ENCODE measurements around the gene HES1.

Gene HES1

DNA sequence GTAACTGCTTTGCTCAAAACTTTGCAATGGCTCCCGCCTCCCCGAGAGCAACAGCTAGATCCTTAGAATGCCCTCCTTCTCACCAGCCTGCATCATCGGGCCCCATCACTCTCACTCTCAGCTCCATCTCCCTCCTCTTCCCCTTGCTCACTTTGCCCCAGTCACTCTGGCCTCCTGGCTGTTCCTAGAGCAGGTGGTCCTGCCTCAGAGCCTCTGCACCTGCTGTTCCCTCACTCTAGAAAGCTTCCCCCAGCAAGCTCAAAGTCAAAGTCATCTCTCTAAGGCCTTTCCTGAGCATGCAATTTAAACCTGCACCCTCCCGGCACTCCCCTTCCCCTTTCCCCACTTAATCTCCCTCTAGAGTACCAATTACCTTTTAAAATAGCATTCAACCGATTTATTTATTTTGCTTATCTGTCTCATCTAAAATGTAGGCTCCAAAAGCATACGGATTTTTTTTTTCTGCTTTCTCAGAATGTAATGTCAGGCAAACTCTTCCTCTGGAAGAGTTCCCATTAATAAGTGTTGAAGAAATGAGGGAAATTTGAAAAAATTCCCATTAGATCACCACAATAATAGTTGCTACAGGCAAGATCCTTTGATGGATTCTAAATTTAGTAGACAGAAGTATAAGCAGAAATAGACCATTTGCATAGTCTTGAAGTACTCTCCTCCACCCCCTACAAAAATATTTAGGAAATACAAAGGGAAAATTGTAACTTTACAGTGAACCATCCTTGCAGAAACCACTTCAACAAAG, 15.9 kb upstream of the HES1 start:
- TF ChIP-seq, protein P1, sequence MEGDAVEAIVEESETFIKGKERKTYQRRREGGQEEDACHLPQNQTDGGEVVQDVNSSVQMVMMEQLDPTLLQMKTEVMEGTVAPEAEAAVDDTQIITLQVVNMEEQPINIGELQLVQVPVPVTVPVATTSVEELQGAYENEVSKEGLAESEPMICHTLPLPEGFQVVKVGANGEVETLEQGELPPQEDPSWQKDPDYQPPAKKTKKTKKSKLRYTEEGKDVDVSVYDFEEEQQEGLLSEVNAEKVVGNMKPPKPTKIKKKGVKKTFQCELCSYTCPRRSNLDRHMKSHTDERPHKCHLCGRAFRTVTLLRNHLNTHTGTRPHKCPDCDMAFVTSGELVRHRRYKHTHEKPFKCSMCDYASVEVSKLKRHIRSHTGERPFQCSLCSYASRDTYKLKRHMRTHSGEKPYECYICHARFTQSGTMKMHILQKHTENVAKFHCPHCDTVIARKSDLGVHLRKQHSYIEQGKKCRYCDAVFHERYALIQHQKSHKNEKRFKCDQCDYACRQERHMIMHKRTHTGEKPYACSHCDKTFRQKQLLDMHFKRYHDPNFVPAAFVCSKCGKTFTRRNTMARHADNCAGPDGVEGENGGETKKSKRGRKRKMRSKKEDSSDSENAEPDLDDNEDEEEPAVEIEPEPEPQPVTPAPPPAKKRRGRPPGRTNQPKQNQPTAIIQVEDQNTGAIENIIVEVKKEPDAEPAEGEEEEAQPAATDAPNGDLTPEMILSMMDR (conservative IDR thresholded peaks at IDR 0.05; ENCODE audit: control insufficient read depth, insufficient read depth, low read depth, low read length) = no peak
- H3K4me3 ChIP-seq (ENCODE audit: control insufficient read depth, low read depth, low read length) = no peak overlapping the region
- DNase-seq (ENCODE audit: low read depth) = no peak

DNA sequence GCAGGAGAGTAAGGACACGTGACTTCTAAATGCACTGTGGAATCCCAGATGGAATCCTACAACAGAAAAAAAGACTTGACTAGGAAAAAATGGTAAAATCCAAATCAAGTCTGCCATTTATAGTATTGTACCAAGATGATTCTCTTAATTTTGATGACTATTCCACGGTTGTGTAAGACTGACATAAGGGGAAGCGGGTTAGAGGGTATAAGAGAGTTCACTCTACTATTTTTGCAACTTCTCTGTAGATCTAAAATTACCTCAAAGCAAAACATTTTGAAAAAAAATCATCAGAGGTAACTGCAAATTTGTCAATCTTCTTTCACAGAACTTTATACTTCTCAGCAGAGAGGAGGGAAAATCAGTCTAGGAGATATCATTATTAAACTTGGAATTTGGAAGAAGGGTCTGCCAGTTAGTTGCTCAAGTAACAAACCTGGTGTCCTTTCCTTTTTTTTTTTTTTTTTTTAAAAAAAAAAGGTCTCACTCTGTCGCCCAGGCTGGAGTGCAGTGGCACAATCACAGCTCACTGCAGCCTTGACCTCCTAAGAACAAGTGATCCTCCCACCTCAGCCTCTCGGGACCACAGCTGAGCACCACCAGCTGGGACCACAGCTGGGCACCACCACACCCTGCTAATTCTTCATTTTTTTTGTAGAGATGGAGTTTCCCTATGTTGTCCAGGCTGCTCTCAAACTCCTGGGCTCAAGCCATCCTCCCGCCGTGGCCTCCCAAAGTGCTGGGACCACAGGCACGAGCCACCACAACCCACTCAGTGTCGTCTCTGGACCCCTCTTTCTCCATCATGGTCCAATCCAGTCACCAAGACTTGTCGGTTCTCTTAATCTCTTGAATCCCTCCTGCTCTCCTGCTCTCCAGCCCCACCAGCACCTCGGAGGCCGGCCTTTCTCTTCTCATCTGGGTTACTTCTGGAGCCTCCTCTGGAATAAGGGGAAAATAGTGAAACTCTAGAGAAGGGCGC, 14.9 kb upstream of the HES1 start:
- TF ChIP-seq, protein P1 (conservative IDR thresholded peaks at IDR 0.05; ENCODE audit: control insufficient read depth, insufficient read depth, low read depth, low read length) = no peak
- DNase-seq (ENCODE audit: low read depth) = no peak
- no peak overlapping the region for H3K4me3 ChIP-seq (ENCODE audit: control insufficient read depth, low read depth, low read length)

DNA sequence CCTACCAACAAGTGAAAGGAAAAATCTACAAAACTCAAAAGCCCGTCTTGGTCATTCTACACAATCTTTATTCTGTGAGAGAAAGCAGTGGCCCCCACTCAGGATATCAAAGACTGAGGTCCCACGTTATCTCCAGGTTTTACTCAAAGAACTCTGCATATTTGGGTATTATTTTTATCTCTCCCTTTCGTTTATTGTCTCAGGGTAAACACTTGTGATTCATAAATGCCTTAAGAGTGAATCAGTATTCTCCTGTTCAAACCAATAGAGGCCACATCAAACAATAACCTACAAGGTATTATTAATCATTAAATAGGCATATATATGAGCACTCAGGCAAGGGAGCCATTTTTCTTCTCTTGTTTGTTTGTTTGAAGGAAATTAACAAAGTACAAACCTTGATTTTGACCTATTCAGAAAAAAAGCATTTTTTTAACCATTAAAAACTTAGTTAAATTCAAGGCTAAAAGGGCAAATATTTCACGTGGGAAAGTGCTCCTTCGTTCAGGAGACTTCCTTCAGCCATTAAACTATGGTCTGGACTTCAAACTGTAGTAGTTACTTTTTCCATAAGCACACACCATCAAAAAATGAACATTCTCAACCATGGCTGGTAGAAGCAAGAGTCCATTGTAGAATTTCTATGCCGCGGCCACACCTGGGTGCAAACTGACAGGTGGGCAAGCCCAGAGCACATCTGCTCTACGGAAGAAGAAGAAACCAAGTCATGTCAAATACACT, 13.9 kb upstream of the HES1 start:
- TF ChIP-seq, protein P1 (conservative IDR thresholded peaks at IDR 0.05; ENCODE audit: control insufficient read depth, insufficient read depth, low read depth, low read length) = no peak
- no peak overlapping the region for H3K4me3 ChIP-seq (ENCODE audit: control insufficient read depth, low read depth, low read length)
- no peak for DNase-seq (ENCODE audit: low read depth)

DNA sequence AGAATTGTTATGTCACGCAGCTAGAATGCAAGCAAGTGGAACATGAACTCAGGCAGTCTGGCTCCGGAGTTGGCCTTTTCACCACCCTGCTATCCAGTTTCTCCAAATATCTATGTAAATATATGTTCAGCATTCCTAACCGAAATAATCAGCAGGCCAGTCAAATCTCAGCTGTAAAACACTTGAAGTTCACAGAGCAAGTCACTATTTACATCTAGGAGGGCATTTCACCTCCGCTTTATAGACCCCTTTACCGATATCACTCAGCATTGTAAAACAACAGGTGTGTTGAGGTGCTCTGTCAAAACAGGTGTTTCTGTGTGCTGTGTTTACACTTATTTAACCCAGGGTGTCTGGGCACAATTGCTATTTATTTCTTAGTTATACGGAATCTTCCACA, 12.2 kb upstream of the HES1 start:
- no peak for DNase-seq (ENCODE audit: low read depth)
- TF ChIP-seq, protein P1 (conservative IDR thresholded peaks at IDR 0.05; ENCODE audit: control insufficient read depth, insufficient read depth, low read depth, low read length) = no peak

DNA sequence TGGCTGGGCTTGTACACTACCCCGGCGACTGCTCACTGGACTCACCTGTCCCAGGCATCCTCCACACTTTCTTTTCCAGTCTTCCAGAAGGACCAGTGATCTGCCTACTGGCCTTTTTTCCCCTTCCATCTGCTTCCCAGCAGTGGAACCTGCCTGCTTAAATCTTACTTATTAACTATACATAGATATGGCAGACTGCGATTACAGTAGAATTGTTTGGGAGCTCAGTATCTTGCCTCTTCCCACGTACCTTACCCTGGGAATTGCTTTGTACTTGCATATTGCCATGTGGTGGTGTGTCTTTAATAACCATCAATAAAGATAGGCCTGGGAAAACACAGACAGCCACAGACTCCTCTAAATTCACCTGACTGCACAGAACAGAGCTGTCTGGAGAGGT, 11.8 kb upstream of the HES1 start:
- TF ChIP-seq, protein P1 (conservative IDR thresholded peaks at IDR 0.05; ENCODE audit: control insufficient read depth, insufficient read depth, low read depth, low read length) = no peak
- no peak overlapping the region for H3K4me3 ChIP-seq (ENCODE audit: control insufficient read depth, low read depth, low read length)
- no peak for DNase-seq (ENCODE audit: low read depth)

More for the DNA sequence above, 12.2 kb upstream of the HES1 start:
- no peak overlapping the region for H3K4me3 ChIP-seq (ENCODE audit: control insufficient read depth, low read depth, low read length)

DNA sequence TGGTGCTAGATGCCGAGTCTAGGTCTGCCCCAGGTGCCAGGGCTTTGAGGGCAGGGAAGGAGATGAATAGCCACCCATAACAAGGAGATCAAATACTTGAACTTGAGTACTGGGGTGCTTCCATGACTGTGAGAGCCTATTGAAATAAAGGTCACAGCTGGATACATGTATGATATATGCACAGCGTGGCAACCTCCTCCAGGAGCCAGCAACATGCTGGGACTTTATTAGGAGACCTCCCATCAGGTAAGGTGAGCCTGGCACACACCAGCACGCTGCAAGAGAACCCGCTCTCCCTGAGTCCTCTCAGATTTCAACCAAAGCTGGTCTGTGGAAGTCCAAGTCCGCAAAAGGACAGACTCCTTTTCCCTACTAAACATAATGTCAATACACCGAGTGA, 10.5 kb upstream of the HES1 start:
- DNase-seq (ENCODE audit: low read depth) = no peak
- H3K4me3 ChIP-seq (ENCODE audit: control insufficient read depth, low read depth, low read length) = no peak overlapping the region
- TF ChIP-seq, protein P1 (conservative IDR thresholded peaks at IDR 0.05; ENCODE audit: control insufficient read depth, insufficient read depth, low read depth, low read length) = no peak

All from fibroblast of mammary gland (primary cell).